Body of pancreas (tissue), 4 donors: ENCODE data around the gene LRRC31. TPM values are rescaled to one million over a fixed set of nuclear protein-coding genes. Genes with fewer than 3 reads are reported as not detected.

ENCODE experiments used
- ATAC-seq: fragments of 150-250 bp; one replicate; pipeline ENCODE4 v1.9.1; 2016
- DNase-seq, 4 donors: peaks; one replicate each; pipeline ENCODE4 v3.0.0-alpha.2; 2019
- H3K27ac ChIP-seq, 4 donors: fragments of 200-600 bp; sonication (generic); 1 replicate in 3 of 4; 2 replicates in 1 of 4; pipeline versions ENCODE4 v1.5.1 to v1.6.1; 2016 to 2019; ENCODE audit warnings: mild to moderate bottlenecking in 1 of 4, mixed read lengths in 1 of 4, moderate library complexity in 1 of 4
- H3K27me3 ChIP-seq, 2 donors: fragments of 200-600 bp; sonication (generic); one replicate each; pipeline ENCODE4 v1.6.0; 2016; ENCODE audit warnings: mild to moderate bottlenecking in 1 of 2
- H3K36me3 ChIP-seq, 2 donors: fragments of 200-600 bp; sonication (generic); replicated peaks in 1 of 2; 2 replicates each; pipeline ENCODE4 v1.5.1; 2016; ENCODE audit warnings: low read depth in 2 of 2; ENCODE audit not compliant: insufficient read depth in 1 of 2
- H3K4me1 ChIP-seq: fragments of 200-600 bp; sonication (generic); one replicate; pipeline ENCODE4 v1.6.0; 2016
- H3K4me3 ChIP-seq, 2 donors: fragments of 200-600 bp; sonication (generic); 1 replicate in 1 of 2; 2 replicates in 1 of 2; pipeline ENCODE4 v1.5.1; 2016 to 2019
- H3K9me3 ChIP-seq, 3 donors: fragments of 200-600 bp; sonication (generic); 1 replicate in 2 of 3; 2 replicates in 1 of 3; pipeline ENCODE4 v1.5.1; 2016
- CTCF ChIP-seq, 7 experiments: fragments of 450-650 bp in 4 of 7; fragments of 200-600 bp in 3 of 7; sonication (generic) in 3 of 7; IDR thresholded peaks; one replicate each; pipeline ENCODE4 v1.5.1; 2016 to 2019; ENCODE audit warnings: antibody characterized with exemption in 7 of 7
- POLR2A ChIP-seq, 3 donors: fragments of 450-650 bp; IDR thresholded peaks; one replicate each; pipeline ENCODE4 v1.6.1; 2016; ENCODE audit warnings: antibody characterized with exemption in 3 of 3, mild to moderate bottlenecking in 2 of 3
- WGBS, 2 donors: methylation state at CpG; one replicate each; pipeline ENCODE4 v1.1.5; 2017; 5-methylcytosine and 5-hydroxymethylcytosine counted together
- intact Hi-C: fragments of 100-400 bp; cut with DNase I; formaldehyde crosslinking; loops from one replicate; pipeline ENCODE4 v1.15.1; 2023
- total RNA-seq, 2 donors: library from RNA; depleted of rRNA; stranded (reverse); fragments of >200 nt; gene quantifications; one replicate each; pipeline ENCODE4 v1.1.0, GENCODE V29; 2016

Gene LRRC31
- total RNA-seq, 2 donors from 2014 or later: 0.78 TPM; not detected in 1

- ATAC-seq (no peak), DNase-seq (no peak)
- Histone ChIP-seq H3K36me3 (no peaks in the 10 kb centered on the region), H3K4me1 (no peaks in the 10 kb centered on the region), H3K27ac (no peak overlapping the region), H3K4me3 (no peak overlapping the region), H3K27me3 (no peaks in the 10 kb centered on the region), H3K9me3 (no peaks in the 10 kb centered on the region)
- TF ChIP-seq POLR2A (IDR thresholded peaks at IDR 0.05): no peak
- TF ChIP-seq CTCF (IDR thresholded peaks at IDR 0.05): no peak
- intact Hi-C loops: no loop called here
Observed at GRCh38 chr3:169907476-169907875, 37.7 kb upstream of the LRRC31 start.

GRCh38 chr3:169905404-169905803 is 35.7 kb upstream of the LRRC31 start:
- TF ChIP-seq CTCF (IDR thresholded peaks at IDR 0.05) (no peak), POLR2A (IDR thresholded peaks at IDR 0.05) (no peak)
- Histone ChIP-seq H3K36me3 (no peaks in the 10 kb centered on the region), H3K9me3 (peaks cover 0 to 6% (median 0%) of the 10 kb centered on the region in 3 donors), H3K27me3 (no peaks in the 10 kb centered on the region), H3K4me3 (no peak overlapping the region), H3K4me1 (no peaks in the 10 kb centered on the region), H3K27ac (no peak overlapping the region)
- DNase-seq (no peak), ATAC-seq (no peak)
- intact Hi-C loops: no loop called here
- 78 to 80% methylated on average over 6 of the region's 6 CpGs for WGBS, 2 donors

GRCh38 chr3:169901453-169901852 is 31.7 kb upstream of the LRRC31 start:
- no peaks in the 10 kb centered on the region for H3K4me1 ChIP-seq
- H3K4me3 ChIP-seq: no peak overlapping the region
- no peak overlapping the region for H3K27ac ChIP-seq
- no peak for TF ChIP-seq POLR2A (IDR thresholded peaks at IDR 0.05)
- no peak for TF ChIP-seq CTCF (IDR thresholded peaks at IDR 0.05)
- peaks cover 0 to 6% (median 0%) of the 10 kb centered on the region in 3 donors for H3K9me3 ChIP-seq
- H3K36me3 ChIP-seq: no peaks in the 10 kb centered on the region
- DNase-seq (no peak), ATAC-seq (no peak)
- 85 to 90% methylated on average over 1 of the region's 1 CpG for WGBS, 2 donors
- intact Hi-C loops: no loop called here
- H3K27me3 ChIP-seq: no peaks in the 10 kb centered on the region

GRCh38 chr3:169897284-169897683 is 27.5 kb upstream of the LRRC31 start:
- Histone ChIP-seq H3K36me3 (no peaks in the 10 kb centered on the region), H3K27me3 (no peaks in the 10 kb centered on the region), H3K27ac (no peak overlapping the region), H3K4me3 (no peak overlapping the region), H3K9me3 (peaks cover 0 to 6% (median 0%) of the 10 kb centered on the region in 3 donors), H3K4me1 (no peaks in the 10 kb centered on the region)
- no peak for ATAC-seq
- intact Hi-C loops: no loop called here
- WGBS, 2 donors: 93 to 95% methylated on average over 1 of the region's 1 CpG
- no peak for DNase-seq
- TF ChIP-seq POLR2A (IDR thresholded peaks at IDR 0.05): no peak
- TF ChIP-seq CTCF (IDR thresholded peaks at IDR 0.05): no peak

- DNase-seq: no peak
Observed at GRCh38 chr3:169895072-169895471, 25.3 kb upstream of the LRRC31 start.

More at GRCh38 chr3:169895072-169895471, 25.3 kb upstream of the LRRC31 start:
- Histone ChIP-seq H3K27me3 (no peaks in the 10 kb centered on the region), H3K4me1 (no peaks in the 10 kb centered on the region), H3K36me3 (no peaks in the 10 kb centered on the region), H3K4me3 (no peak overlapping the region), H3K9me3 (no peaks in the 10 kb centered on the region), H3K27ac (no peak overlapping the region)
- ATAC-seq: no peak
- intact Hi-C loops: no loop called here
- TF ChIP-seq POLR2A (IDR thresholded peaks at IDR 0.05) (no peak), CTCF (IDR thresholded peaks at IDR 0.05) (no peak)
- 73 to 74% methylated on average over 6 of the region's 6 CpGs for WGBS, 2 donors
